Measurements from ENCODE around the gene PALLD.
A peak's percentile ranks its signal among the peaks of the same experiment; 100 is the strongest.

Gene PALLD

GRCh38 chr4:168705121-168705520 lies 208.3 kb downstream of the PALLD start:
- Histone ChIP-seq H3K36me3 (no peaks in the 10 kb centered on the region), H3K27ac (no peak overlapping the region), H3K9me3 (ENCODE audit: severe bottlenecking) (no peaks in the 10 kb centered on the region), H3K4me3 (ENCODE audit: low read depth, low read length) (no peak overlapping the region), H3K27me3 (ENCODE audit: insufficient read depth, low read depth, severe bottlenecking) (no peaks in the 10 kb centered on the region)
- TF ChIP-seq, protein P1, sequence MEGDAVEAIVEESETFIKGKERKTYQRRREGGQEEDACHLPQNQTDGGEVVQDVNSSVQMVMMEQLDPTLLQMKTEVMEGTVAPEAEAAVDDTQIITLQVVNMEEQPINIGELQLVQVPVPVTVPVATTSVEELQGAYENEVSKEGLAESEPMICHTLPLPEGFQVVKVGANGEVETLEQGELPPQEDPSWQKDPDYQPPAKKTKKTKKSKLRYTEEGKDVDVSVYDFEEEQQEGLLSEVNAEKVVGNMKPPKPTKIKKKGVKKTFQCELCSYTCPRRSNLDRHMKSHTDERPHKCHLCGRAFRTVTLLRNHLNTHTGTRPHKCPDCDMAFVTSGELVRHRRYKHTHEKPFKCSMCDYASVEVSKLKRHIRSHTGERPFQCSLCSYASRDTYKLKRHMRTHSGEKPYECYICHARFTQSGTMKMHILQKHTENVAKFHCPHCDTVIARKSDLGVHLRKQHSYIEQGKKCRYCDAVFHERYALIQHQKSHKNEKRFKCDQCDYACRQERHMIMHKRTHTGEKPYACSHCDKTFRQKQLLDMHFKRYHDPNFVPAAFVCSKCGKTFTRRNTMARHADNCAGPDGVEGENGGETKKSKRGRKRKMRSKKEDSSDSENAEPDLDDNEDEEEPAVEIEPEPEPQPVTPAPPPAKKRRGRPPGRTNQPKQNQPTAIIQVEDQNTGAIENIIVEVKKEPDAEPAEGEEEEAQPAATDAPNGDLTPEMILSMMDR (IDR thresholded peaks at IDR 0.05; ENCODE audit: low read depth, low read length): no peak
- DNase-seq: no peak

- Histone ChIP-seq H3K27me3 (ENCODE audit: insufficient read depth, low read depth, severe bottlenecking) (no peaks in the 10 kb centered on the region), H3K9me3 (ENCODE audit: severe bottlenecking) (no peaks in the 10 kb centered on the region), H3K36me3 (no peaks in the 10 kb centered on the region), H3K27ac (no peak overlapping the region), H3K4me3 (ENCODE audit: low read depth, low read length) (no peak overlapping the region)
- DNase-seq: no peak
- TF ChIP-seq, protein P1 (IDR thresholded peaks at IDR 0.05; ENCODE audit: low read depth, low read length): no peak
Observed at GRCh38 chr4:168707205-168707604, 210.4 kb downstream of the PALLD start.

GRCh38 chr4:168708108-168708507 lies 211.3 kb downstream of the PALLD start:
- no peak overlapping the region for H3K27ac ChIP-seq
- no peaks in the 10 kb centered on the region for H3K36me3 ChIP-seq
- H3K9me3 ChIP-seq (ENCODE audit: severe bottlenecking): no peaks in the 10 kb centered on the region
- DNase-seq: no peak
- no peak overlapping the region for H3K4me3 ChIP-seq (ENCODE audit: low read depth, low read length)
- H3K27me3 ChIP-seq (ENCODE audit: insufficient read depth, low read depth, severe bottlenecking): no peaks in the 10 kb centered on the region
- TF ChIP-seq, protein P1 (IDR thresholded peaks at IDR 0.05; ENCODE audit: low read depth, low read length): no peak

- TF ChIP-seq, protein P1 (IDR thresholded peaks at IDR 0.05; ENCODE audit: low read depth, low read length): peak; percentile 46
- no peaks in the 10 kb centered on the region for H3K9me3 ChIP-seq (ENCODE audit: severe bottlenecking)
- no peak overlapping the region for H3K4me3 ChIP-seq (ENCODE audit: low read depth, low read length)
- no peak overlapping the region for H3K27ac ChIP-seq
- DNase-seq: peak; percentile 29
- no peaks in the 10 kb centered on the region for H3K36me3 ChIP-seq
- H3K27me3 ChIP-seq (ENCODE audit: insufficient read depth, low read depth, severe bottlenecking): no peaks in the 10 kb centered on the region
Observed at GRCh38 chr4:168710353-168710946, 213.6 kb downstream of the PALLD start.

DNA sequence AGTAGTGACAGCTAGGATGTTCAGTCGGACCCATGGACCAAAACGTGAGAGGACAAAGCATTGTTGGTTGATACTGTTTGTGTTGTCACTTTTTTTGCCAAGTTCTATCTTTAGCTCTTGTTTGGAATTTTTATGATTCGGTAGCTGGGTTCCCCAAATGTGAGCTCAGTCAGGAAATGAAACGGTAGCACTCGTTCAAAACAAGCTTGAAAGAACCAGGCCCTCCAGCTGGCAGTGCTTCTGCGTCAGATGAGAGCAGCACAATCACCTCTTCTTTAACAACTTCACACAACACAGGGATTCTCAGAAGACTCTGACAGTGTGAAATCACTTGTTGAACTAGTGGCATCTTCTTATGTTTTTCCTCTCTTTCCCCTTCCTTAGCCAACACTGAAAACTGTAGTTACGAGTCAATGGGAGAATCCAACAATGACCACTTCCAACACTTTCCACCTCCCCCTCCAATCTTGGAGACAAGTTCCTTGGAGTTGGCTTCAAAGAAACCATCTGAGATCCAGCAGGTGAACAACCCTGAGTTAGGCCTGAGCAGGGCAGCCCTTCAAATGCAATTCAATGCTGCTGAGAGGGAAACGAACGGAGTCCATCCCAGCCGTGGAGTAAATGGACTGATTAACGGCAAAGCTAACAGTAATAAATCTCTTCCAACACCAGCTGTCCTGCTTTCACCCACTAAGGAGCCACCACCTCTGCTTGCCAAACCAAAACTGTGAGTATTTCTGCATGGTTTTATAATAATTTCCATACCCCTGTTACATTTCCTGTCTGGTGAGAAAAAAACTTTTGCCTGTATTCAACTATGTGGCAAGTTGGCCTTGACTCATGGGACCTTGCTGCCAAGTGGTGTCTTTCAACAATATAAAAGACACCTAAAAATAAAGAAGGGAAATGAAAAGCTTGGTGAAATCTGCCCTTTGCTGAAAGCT lies 214.6 kb downstream of the PALLD start:
- Histone ChIP-seq H3K9me3 (ENCODE audit: severe bottlenecking) (no peaks in the 10 kb centered on the region), H3K4me3 (ENCODE audit: low read depth, low read length) (no peak overlapping the region), H3K27ac (no peak overlapping the region), H3K27me3 (ENCODE audit: insufficient read depth, low read depth, severe bottlenecking) (no peaks in the 10 kb centered on the region), H3K36me3 (no peaks in the 10 kb centered on the region)
- DNase-seq: peak; percentile 15
- TF ChIP-seq, protein P1 (IDR thresholded peaks at IDR 0.05; ENCODE audit: low read depth, low read length): no peak

All from WERI-Rb-1 (cell line).